Mesothelial cell of epicardium (in vitro differentiated cells): ENCODE data around the gene LRGUK. TPM values are rescaled to one million over a fixed set of nuclear protein-coding genes. Genes with fewer than 3 reads are reported as not detected.

Experiments
- DNase-seq, 2 experiments: peaks; one replicate each; pipeline ENCODE4 v3.0.0; 2021; ENCODE audit warnings: low spot score in 2 of 2; ENCODE audit not compliant: unreplicated experiment in 2 of 2
- H3K27ac Mint-ChIP-seq: 2 replicates; pipeline ENCODE4 v1.8.0; 2021; ENCODE audit warnings: mixed read lengths
- H3K27me3 Mint-ChIP-seq: 2 replicates; pipeline ENCODE4 v1.8.0; 2021; ENCODE audit warnings: low read depth, mixed read lengths
- H3K36me3 Mint-ChIP-seq: 2 replicates; pipeline ENCODE4 v1.8.0; 2021; ENCODE audit warnings: mixed read lengths
- H3K4me1 Mint-ChIP-seq: 2 replicates; pipeline ENCODE4 v1.8.0; 2021; ENCODE audit warnings: mixed read lengths
- H3K4me3 Mint-ChIP-seq: 2 replicates; pipeline ENCODE4 v1.8.0; 2021; ENCODE audit warnings: mild to moderate bottlenecking, moderate library complexity, mixed read lengths
- H3K9me3 Mint-ChIP-seq: 2 replicates; pipeline ENCODE4 v1.8.0; 2021; ENCODE audit warnings: mixed read lengths
- total RNA-seq: library from RNA; stranded (reverse); gene quantifications from 3 replicates; pipeline ENCODE4 v1.2.1, GENCODE V29; 2021
- TF ChIP-seq, protein P1 (sequence below): fragments of 200-600 bp; sonication (generic); IDR thresholded peaks from one replicate; pipeline ENCODE4 v1.5.0; 2021; ENCODE audit warnings: antibody characterized with exemption; ENCODE audit not compliant: unreplicated experiment

Gene LRGUK
- total RNA-seq, 1 donor from 2014 or later = 0.96 TPM

DNA sequence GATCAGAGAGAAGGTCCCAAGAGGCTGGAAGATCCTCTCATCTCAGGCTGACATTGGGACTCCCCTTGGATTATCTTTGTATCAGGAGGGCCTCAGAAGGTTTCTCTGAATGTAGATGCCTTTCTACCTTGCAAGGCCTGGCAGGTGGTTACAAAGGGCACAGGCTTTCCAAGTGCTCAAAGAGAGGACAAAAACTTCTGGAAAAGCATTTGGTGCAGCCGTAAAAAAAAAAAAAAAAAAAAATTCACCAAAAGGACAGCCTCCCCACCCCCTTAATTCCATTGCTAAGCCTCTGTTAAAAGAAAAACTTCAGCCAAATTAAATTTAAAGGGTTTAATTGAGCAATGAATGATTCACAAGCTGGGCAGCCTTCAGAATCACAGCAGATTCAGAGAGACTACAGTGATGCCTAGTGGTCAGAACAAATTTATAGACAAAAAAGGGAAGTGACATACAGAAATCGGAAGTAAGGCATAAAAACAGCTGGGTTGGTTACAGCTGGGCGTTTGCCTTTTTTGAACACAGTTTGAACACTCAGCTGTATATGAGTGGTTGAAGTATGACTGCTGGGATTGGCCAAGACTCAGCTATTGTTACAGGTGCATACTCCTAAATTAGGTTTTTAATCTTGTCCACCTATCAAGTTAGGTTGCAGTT is 42.5 kb upstream of the LRGUK start:
- H3K36me3 Mint-ChIP-seq = peaks cover 14% of the 10 kb centered on the region
- no peak overlapping the region for H3K27ac Mint-ChIP-seq
- TF ChIP-seq, protein P1, sequence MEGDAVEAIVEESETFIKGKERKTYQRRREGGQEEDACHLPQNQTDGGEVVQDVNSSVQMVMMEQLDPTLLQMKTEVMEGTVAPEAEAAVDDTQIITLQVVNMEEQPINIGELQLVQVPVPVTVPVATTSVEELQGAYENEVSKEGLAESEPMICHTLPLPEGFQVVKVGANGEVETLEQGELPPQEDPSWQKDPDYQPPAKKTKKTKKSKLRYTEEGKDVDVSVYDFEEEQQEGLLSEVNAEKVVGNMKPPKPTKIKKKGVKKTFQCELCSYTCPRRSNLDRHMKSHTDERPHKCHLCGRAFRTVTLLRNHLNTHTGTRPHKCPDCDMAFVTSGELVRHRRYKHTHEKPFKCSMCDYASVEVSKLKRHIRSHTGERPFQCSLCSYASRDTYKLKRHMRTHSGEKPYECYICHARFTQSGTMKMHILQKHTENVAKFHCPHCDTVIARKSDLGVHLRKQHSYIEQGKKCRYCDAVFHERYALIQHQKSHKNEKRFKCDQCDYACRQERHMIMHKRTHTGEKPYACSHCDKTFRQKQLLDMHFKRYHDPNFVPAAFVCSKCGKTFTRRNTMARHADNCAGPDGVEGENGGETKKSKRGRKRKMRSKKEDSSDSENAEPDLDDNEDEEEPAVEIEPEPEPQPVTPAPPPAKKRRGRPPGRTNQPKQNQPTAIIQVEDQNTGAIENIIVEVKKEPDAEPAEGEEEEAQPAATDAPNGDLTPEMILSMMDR = no peak
- no peak for DNase-seq
- H3K4me3 Mint-ChIP-seq = no peak overlapping the region
- no peaks in the 10 kb centered on the region for H3K27me3 Mint-ChIP-seq
- peaks cover 49% of the 10 kb centered on the region for H3K9me3 Mint-ChIP-seq
- H3K4me1 Mint-ChIP-seq = no peaks in the 10 kb centered on the region

DNA sequence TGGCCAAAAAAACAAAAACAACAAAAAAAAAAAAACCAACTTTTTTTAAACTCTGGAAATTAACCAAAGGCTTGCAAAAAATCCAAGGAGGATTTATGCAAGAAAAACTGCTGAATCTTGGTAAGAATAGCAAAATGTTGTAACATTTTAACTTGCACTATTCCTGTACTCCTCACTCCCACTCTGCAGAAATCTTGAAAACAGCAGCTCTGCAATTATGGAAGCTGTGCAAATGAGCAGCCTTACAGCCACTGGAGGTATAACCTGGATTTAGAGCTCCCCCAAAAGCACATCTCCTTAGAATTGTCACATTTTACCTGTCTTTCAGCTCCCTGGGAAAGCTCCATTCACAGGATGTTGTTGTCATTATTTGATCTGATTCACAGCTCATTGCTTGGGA is 41.8 kb upstream of the LRGUK start:
- Mint-ChIP-seq H3K4me1 (no peaks in the 10 kb centered on the region), H3K4me3 (no peak overlapping the region), H3K36me3 (peaks cover 20% of the 10 kb centered on the region), H3K27ac (no peak overlapping the region), H3K27me3 (no peaks in the 10 kb centered on the region), H3K9me3 (peaks cover 56% of the 10 kb centered on the region)
- no peak for DNase-seq
- TF ChIP-seq, protein P1 = no peak

DNA sequence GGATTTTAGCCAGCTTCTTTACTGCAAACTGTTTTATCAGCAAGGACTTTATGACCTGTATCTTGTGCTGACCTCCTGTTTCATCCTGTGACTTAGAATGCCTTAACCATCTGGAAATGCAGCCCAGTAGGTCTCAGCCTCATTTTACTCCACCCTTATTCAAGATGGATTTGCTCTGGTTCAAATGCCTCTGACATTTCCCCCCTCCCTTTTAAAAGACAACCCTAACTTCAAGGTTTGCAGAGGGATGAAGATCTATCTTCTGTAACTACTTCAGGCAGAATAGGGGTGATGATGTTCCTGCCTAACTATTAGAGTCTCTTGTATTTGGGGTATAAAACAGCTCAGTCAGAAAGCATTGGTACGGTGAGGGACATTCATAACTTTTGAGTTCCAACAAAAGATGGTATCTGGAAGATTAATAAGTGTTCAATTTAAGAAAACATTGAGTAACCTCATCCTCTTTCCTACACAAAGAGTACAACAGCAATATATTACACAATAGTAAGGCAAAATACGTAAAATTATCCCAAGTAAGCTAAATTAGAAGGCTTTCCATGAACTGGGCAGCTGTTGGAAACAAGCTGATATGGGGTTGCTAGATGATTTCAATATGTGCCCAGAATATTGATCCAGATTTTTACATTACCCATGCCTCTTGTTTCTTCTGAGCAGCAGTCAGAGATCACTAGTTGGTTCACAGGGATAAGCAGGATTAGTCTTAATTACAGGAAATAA is 40.0 kb upstream of the LRGUK start:
- Mint-ChIP-seq H3K4me1 (no peaks in the 10 kb centered on the region), H3K9me3 (peaks cover 65% of the 10 kb centered on the region), H3K27me3 (no peaks in the 10 kb centered on the region), H3K4me3 (no peak overlapping the region), H3K27ac (no peak overlapping the region), H3K36me3 (peaks cover 30% of the 10 kb centered on the region)
- DNase-seq = no peak
- TF ChIP-seq, protein P1 = no peak

DNA sequence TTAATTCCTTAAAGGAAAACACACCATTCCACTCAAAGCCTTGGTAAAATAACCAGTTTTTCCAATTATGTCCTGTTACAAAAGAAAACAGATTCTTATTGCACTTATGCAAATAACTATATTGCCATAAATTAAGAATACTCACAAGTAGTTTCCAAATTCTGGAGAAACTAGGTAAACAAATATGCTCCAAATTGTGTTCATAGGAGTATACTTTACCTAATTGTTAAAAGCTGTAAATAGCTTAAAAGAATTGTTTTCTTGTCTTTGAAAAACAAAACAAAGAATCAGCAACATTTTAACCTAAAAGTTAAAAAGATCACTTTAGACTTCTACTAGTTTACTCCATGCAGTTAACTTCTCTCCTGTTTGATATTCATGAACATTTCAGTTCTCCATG is 38.9 kb upstream of the LRGUK start:
- H3K4me3 Mint-ChIP-seq = no peak overlapping the region

DNA sequence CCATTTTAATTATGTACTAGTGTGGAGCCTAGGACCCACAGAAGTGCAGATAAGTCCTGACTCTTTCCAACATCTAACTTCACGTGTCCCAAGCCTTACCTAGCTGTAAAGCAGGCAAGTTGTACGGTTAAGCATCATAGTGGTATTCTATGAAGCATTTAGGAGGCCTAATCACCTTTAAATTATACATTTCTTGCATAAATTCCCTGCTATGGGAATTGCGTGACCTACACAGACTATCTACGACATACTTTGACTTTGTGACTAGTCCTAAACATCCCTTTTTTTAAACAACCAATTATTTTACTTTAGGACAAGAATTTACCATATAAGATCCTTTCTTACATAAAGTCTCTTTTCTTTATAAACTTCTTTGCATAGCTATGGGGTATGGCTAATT is 37.7 kb upstream of the LRGUK start:
- no peak for DNase-seq
- TF ChIP-seq, protein P1 = no peak
- Mint-ChIP-seq H3K27me3 (no peaks in the 10 kb centered on the region), H3K27ac (no peak overlapping the region), H3K9me3 (peaks cover 84% of the 10 kb centered on the region), H3K4me3 (no peak overlapping the region), H3K36me3 (peaks cover 42% of the 10 kb centered on the region), H3K4me1 (no peaks in the 10 kb centered on the region)

More for the DNA sequence above, 38.9 kb upstream of the LRGUK start:
- DNase-seq = no peak
- H3K27me3 Mint-ChIP-seq = no peaks in the 10 kb centered on the region
- TF ChIP-seq, protein P1 = no peak
- H3K27ac Mint-ChIP-seq = no peak overlapping the region
- peaks cover 74% of the 10 kb centered on the region for H3K9me3 Mint-ChIP-seq
- H3K36me3 Mint-ChIP-seq = peaks cover 37% of the 10 kb centered on the region
- H3K4me1 Mint-ChIP-seq = no peaks in the 10 kb centered on the region
